ENCODE data around the gene AIFM3.
"Not testable (repeated sequence)": the region's sequence is repeated elsewhere in the genome, so short reads cannot be mapped to it uniquely, and the experiment has no call there.

AIFM3 gene

GRCh38 chr22:20966883-20967696, at the start of gene AIFM3:
Gene AIFM3, plus strand, starts transcription at chr22:20967255. Its CDS starts 690 bp downstream, at chr22:20967945.
- ATAC-seq, result no peak
- no peak for DNase-seq

GRCh38 chr22:20918663-20919218, 48.3 kb upstream of the AIFM3 start:
- no peak for ATAC-seq

GRCh38 chr22:20919718-20920117, 47.3 kb upstream of the AIFM3 start:
- no peak for DNase-seq

More at GRCh38 chr22:20918663-20919218, 48.3 kb upstream of the AIFM3 start:
- peak; percentile 9 for DNase-seq

GRCh38 chr22:20920881-20921203, 46.2 kb upstream of the AIFM3 start:
- no peak for DNase-seq
- no peak for ATAC-seq

More at GRCh38 chr22:20919718-20920117, 47.3 kb upstream of the AIFM3 start:
- ATAC-seq, result no peak

- DNase-seq, result no peak
These were observed 44.8 kb upstream of the AIFM3 start for GRCh38 chr22:20922141-20922751.

GRCh38 chr22:20926243-20926642, 40.8 kb upstream of the AIFM3 start:
- ATAC-seq (no peak), DNase-seq (no peak)

More at GRCh38 chr22:20922141-20922751, 44.8 kb upstream of the AIFM3 start:
- ATAC-seq, result no peak

GRCh38 chr22:20927940-20928572, 39.0 kb upstream of the AIFM3 start:
- ATAC-seq, result no peak
- no peak for DNase-seq

- ATAC-seq (no peak), DNase-seq (no peak)
These were observed 38.5 kb upstream of the AIFM3 start for GRCh38 chr22:20928573-20928967.

- ATAC-seq, result no peak
- DNase-seq, result no peak
These were observed 37.1 kb upstream of the AIFM3 start for GRCh38 chr22:20930004-20930403.

GRCh38 chr22:20930435-20930834, 36.6 kb upstream of the AIFM3 start:
- not testable (repeated sequence) for ATAC-seq, DNase-seq

GRCh38 chr22:20931126-20931654, 35.9 kb upstream of the AIFM3 start:
- ATAC-seq, result no peak

GRCh38 chr22:20933910-20934309, 33.1 kb upstream of the AIFM3 start:
- no peak for DNase-seq
- ATAC-seq, result no peak

More at GRCh38 chr22:20931126-20931654, 35.9 kb upstream of the AIFM3 start:
- no peak for DNase-seq

- not testable (repeated sequence) for DNase-seq, ATAC-seq
These were observed 32.0 kb upstream of the AIFM3 start for GRCh38 chr22:20935049-20935448.

- not testable (repeated sequence) for ATAC-seq
These were observed 31.1 kb upstream of the AIFM3 start for GRCh38 chr22:20935780-20936539.

GRCh38 chr22:20937031-20937793, 29.8 kb upstream of the AIFM3 start:
- no peak for DNase-seq
- no peak for ATAC-seq

More at GRCh38 chr22:20935780-20936539, 31.1 kb upstream of the AIFM3 start:
- not testable (repeated sequence) for DNase-seq

- DNase-seq (no peak), ATAC-seq (no peak)
These were observed 29.0 kb upstream of the AIFM3 start for GRCh38 chr22:20937794-20938671.

GRCh38 chr22:20939457-20940185, 27.4 kb upstream of the AIFM3 start:
- not testable (repeated sequence) for ATAC-seq, DNase-seq

- ATAC-seq (no peak), DNase-seq (no peak)
These were observed 26.8 kb upstream of the AIFM3 start for GRCh38 chr22:20940186-20940651.

GRCh38 chr22:20940904-20941385, 26.1 kb upstream of the AIFM3 start:
- no peak for DNase-seq
- ATAC-seq, result no peak

Measured in stimulated activated naive CD8-positive, alpha-beta T cell treated with anti-CD3 and anti-CD28 coated beads, Interleukin-15, Interleukin-2, amounts not matched to agents 100 U/mL and 50 U/mL, for 24 hours (primary cell).